IMR-90 (cell line): ENCODE measurements around the gene TEX38. TPM values are rescaled to one million over a fixed set of nuclear protein-coding genes. Genes with fewer than 3 reads are reported as not detected.

Experiments used
- ATAC-seq: fragments of 200-7000 bp; cut with Tn5 transposase; 2 replicates; pipeline ENCODE4 v1.9.1; 2020; ENCODE audit warnings: low read depth, mild to moderate bottlenecking, moderate library complexity
- BruUV-seq: library from RNA; stranded (reverse); fragments of 400-500 nt; replicated peaks from 2 replicates; lab custom pipeline; 2021; lab: Mats Ljungman, UMichigan
- CTCF ChIA-PET: fragments of 300-600 bp; formaldehyde crosslinking; extraction: SDS; loops from one replicate; lab custom pipeline; 2021; ENCODE audit warnings: antibody characterized with exemption; lab: Yijun Ruan, JAX
- POLR2A ChIA-PET: fragments of 300-600 bp; sonication (Branson Sonifier 250); formaldehyde crosslinking; loops from one replicate; lab custom pipeline; 2022; ENCODE audit warnings: antibody characterized with exemption; ENCODE audit not compliant: unreplicated experiment; lab: Charles Lee
- DNase-seq: peaks from one replicate; pipeline ENCODE4 v3.0.0; 2013
- H2AFZ ChIP-seq: replicated peaks from 2 replicates; pipeline ENCODE3; 2013; ENCODE audit warnings: low read length, mild to moderate bottlenecking; ENCODE audit not compliant: poor library complexity
- H2AK5ac ChIP-seq: 2 replicates; pipeline ENCODE4 v1.6.1; 2013; ENCODE audit warnings: low read depth, low read length, inconsistent platforms
- H2AK9ac ChIP-seq: replicated peaks from 2 replicates; pipeline ENCODE3; 2013; ENCODE audit warnings: mild to moderate bottlenecking, low read depth, low read length, moderate library complexity; ENCODE audit not compliant: poor library complexity
- H2BK120ac ChIP-seq: 2 replicates; pipeline ENCODE4 v1.6.1; 2013; ENCODE audit warnings: low read depth, low read length, inconsistent platforms
- H2BK15ac ChIP-seq: 3 replicates; pipeline ENCODE4 v1.6.1; 2013; ENCODE audit warnings: low read depth, low read length, inconsistent platforms
- H2BK20ac ChIP-seq: 2 replicates; pipeline ENCODE4 v1.6.1; 2013; ENCODE audit warnings: low read depth, mild to moderate bottlenecking, inconsistent platforms, low read length, moderate library complexity
- H2BK5ac ChIP-seq: 2 replicates; pipeline ENCODE4 v1.6.1; 2013; ENCODE audit warnings: mild to moderate bottlenecking, low read depth, low read length, inconsistent platforms; ENCODE audit not compliant: poor library complexity, severe bottlenecking
- H3K14ac ChIP-seq: replicated peaks from 2 replicates; pipeline ENCODE4 v1.6.1; 2013; ENCODE audit warnings: low read depth, low read length, inconsistent platforms
- H3K18ac ChIP-seq: 2 replicates; pipeline ENCODE4 v1.6.1; 2013; ENCODE audit warnings: low read depth, low read length, control low read depth
- H3K23ac ChIP-seq: 2 replicates; pipeline ENCODE4 v1.6.1; 2013; ENCODE audit warnings: low read depth, low read length, inconsistent platforms
- H3K27ac ChIP-seq: 2 replicates; pipeline ENCODE4 v1.5.1; 2013; ENCODE audit warnings: mild to moderate bottlenecking, control low read depth, low read length; ENCODE audit not compliant: insufficient read depth
- H3K27me3 ChIP-seq: 2 replicates; pipeline ENCODE4 v1.6.1; 2013; ENCODE audit warnings: low read length; ENCODE audit not compliant: control insufficient read depth, insufficient read depth
- H3K36me3 ChIP-seq: 2 replicates; pipeline ENCODE4 v1.6.1; 2013; ENCODE audit warnings: low read length, mixed read lengths; ENCODE audit not compliant: control insufficient read depth, insufficient read depth
- H3K4ac ChIP-seq: 2 replicates; pipeline ENCODE4 v1.6.1; 2013; ENCODE audit warnings: low read depth, low read length, inconsistent platforms
- H3K4me1 ChIP-seq: 2 replicates; pipeline ENCODE4 v1.6.1; 2013; ENCODE audit warnings: low read length, mixed read lengths; ENCODE audit not compliant: control insufficient read depth, insufficient read depth
- H3K4me2 ChIP-seq: 2 replicates; pipeline ENCODE4 v1.6.1; 2013; ENCODE audit warnings: low read depth, mild to moderate bottlenecking, control low read depth, low read length, moderate library complexity
- H3K4me3 ChIP-seq: 2 replicates; pipeline ENCODE4 v1.5.1; 2013; ENCODE audit warnings: low read depth, mild to moderate bottlenecking, control low read depth, low read length, moderate library complexity; ENCODE audit not compliant: insufficient read depth
- H3K56ac ChIP-seq: 2 replicates; pipeline ENCODE4 v1.6.1; 2013; ENCODE audit warnings: low read length, inconsistent platforms; ENCODE audit not compliant: insufficient read depth; ENCODE audit errors: extremely low read depth
- H3K79me1 ChIP-seq, 2 experiments: 2 replicates each; pipeline ENCODE4 v1.6.1; 2013; ENCODE audit warnings: low read length in 2 of 2, inconsistent platforms in 1 of 2, low read depth in 1 of 2
- H3K9ac ChIP-seq: 2 replicates; pipeline ENCODE4 v1.6.1; 2013; ENCODE audit warnings: low read depth, low read length, control low read depth
- H3K9me1 ChIP-seq: 2 replicates; pipeline ENCODE4 v1.6.1; 2013; ENCODE audit warnings: low read length, inconsistent platforms; ENCODE audit not compliant: insufficient read depth
- H3K9me3 ChIP-seq: 2 replicates; pipeline ENCODE4 v1.6.1; 2013; ENCODE audit warnings: low read length; ENCODE audit not compliant: control insufficient read depth, insufficient read depth
- H4K20me1 ChIP-seq: 2 replicates; pipeline ENCODE4 v1.6.1; 2013; ENCODE audit warnings: low read length, inconsistent platforms; ENCODE audit not compliant: insufficient read depth
- H4K5ac ChIP-seq: 2 replicates; pipeline ENCODE4 v1.6.1; 2013; ENCODE audit warnings: mild to moderate bottlenecking, low read depth, low read length, control low read depth
- H4K8ac ChIP-seq, 2 experiments: 2 replicates each; pipeline ENCODE4 v1.6.1; 2013; ENCODE audit warnings: low read depth in 2 of 2, low read length in 2 of 2, control low read depth in 1 of 2, inconsistent platforms in 1 of 2
- H4K91ac ChIP-seq: 2 replicates; pipeline ENCODE4 v1.6.1; 2013; ENCODE audit warnings: low read depth, low read length, inconsistent platforms; ENCODE audit not compliant: insufficient read depth
- BHLHE40 ChIP-seq: fragments of 150-350 bp; IDR thresholded peaks from 2 replicates; pipeline ENCODE4 v1.6.1; 2016; ENCODE audit warnings: mild to moderate bottlenecking, low read depth, low read length
- CHD1 ChIP-seq: IDR thresholded peaks from 2 replicates; pipeline ENCODE4 v1.6.1; 2012; ENCODE audit warnings: low read depth, low read length, improper control_type of control experiment
- FOS ChIP-seq: fragments of 150-350 bp; IDR thresholded peaks from 2 replicates; pipeline ENCODE4 v1.6.1; 2016; ENCODE audit warnings: low read depth, low read length
- MAFK ChIP-seq: IDR thresholded peaks from 2 replicates; pipeline ENCODE4 v1.6.1; 2012; ENCODE audit warnings: low read depth, low read length, improper control_type of control experiment
- WGBS, 2 experiments: methylation state at CpG; one replicate each; pipeline versions ENCODE4 v1.1.5 to v1.1.7; 2013; ENCODE audit warnings: missing lambda C conversion rate in 2 of 2; ENCODE audit not compliant: insufficient read length in 1 of 2; ENCODE audit errors: extremely low coverage in 2 of 2; 5-methylcytosine and 5-hydroxymethylcytosine counted together
- dilution Hi-C: fragments of 300-500 bp; cut with HindIII; formaldehyde crosslinking; loops from one replicate; pipeline ENCODE4 v1.14.3; 2018; ENCODE audit warnings: low sequenced_read_pairs; ENCODE audit not compliant: unreplicated experiment
- in situ Hi-C: fragments of 300-500 bp; cut with MboI; formaldehyde crosslinking; loops from 3 replicates; pipeline ENCODE4 v1.14.3; 2019; ENCODE audit warnings: low sequenced_read_pairs, inconsistent platforms, mixed read lengths
- intact Hi-C: fragments of 100-400 bp; cut with micrococcal nuclease; formaldehyde crosslinking; loops from 2 replicates; pipeline ENCODE4 v1.10.0; 2022
- polyA plus RNA-seq, 3 experiments: library from polyadenylated mRNA; depleted of rRNA; stranded (reverse); fragments of >200 nt; gene quantifications; 2 replicates each; pipeline ENCODE4 v1.2.3, GENCODE V29; 2012; ENCODE audit warnings: low replicate concordance in 1 of 3
- total RNA-seq: library from RNA; depleted of rRNA; stranded (reverse); fragments of >200 nt; gene quantifications from 2 replicates; pipeline ENCODE4 v1.2.3, GENCODE V29; 2012

TEX38 gene
- total and polyA plus RNA-seq, 2 of the 4 experiments (the other 2 are of a cell fraction) = not detected

- WGBS, 2 experiments = no CpG with 5 or more reads among the region's 2 CpGs
- Histone ChIP-seq H3K4me3 (no peak overlapping the region), H2AK5ac (no peak overlapping the region), H4K8ac (no peak overlapping the region), H2BK20ac (no peak overlapping the region), H3K18ac (no peak overlapping the region), H3K27ac (no peak overlapping the region), H3K9me3 (no peaks in the 10 kb centered on the region), H3K23ac (no peak overlapping the region), H3K4me2 (no peak overlapping the region), H3K27me3 (no peaks in the 10 kb centered on the region), H3K36me3 (peaks cover 48% of the 10 kb centered on the region), H4K5ac (no peak overlapping the region), H3K9me1 (no peaks in the 10 kb centered on the region; the same call in 1 of the 2 replicates), H2AK9ac (no peak overlapping the region), H2BK15ac (no peak overlapping the region), H3K14ac (no peak overlapping the region), H2BK120ac (no peak overlapping the region), H2AFZ (no peak overlapping the region), H2BK5ac (no peak overlapping the region), H3K79me1 (no peaks in the 10 kb centered on the region; a peak in 1 of 4 replicates), H3K9ac (no peak overlapping the region), H3K4me1 (no peaks in the 10 kb centered on the region), H3K56ac (no peak overlapping the region), H4K20me1 (no peaks in the 10 kb centered on the region), H4K91ac (no peak overlapping the region), H3K4ac (no peak overlapping the region)
- CTCF ChIA-PET = no interaction called here
- dilution Hi-C loops (no loop called here), in situ Hi-C loops (no loop called here), intact Hi-C loops (no loop called here)
- DNase-seq = no peak
- no TSS peak for BruUV-seq
- no peak for ATAC-seq
- TF ChIP-seq BHLHE40 (no peak), FOS (no peak), CHD1 (no peak), MAFK (peak; percentile 70)
- POLR2A ChIA-PET = no interaction called here
Measured at GRCh38 chr1:46684670-46685069, 13.0 kb downstream of the TEX38 start.
